CD4-positive, alpha-beta T cell treated with Interleukin-12 subunit alpha and Interleukin-12 subunit beta, for 1 hour (primary cell): Measurements from ENCODE around the gene RANBP17.
"Not testable (repeated sequence)": the region's sequence is repeated elsewhere in the genome, so short reads cannot be mapped to it uniquely, and the experiment has no call there.

ENCODE experiments used
- DNase-seq: peaks from one replicate; pipeline ENCODE4 v3.0.0-alpha.2; 2020

The RANBP17 gene

GRCh38 chr5:170870390-170870789 is 8.6 kb downstream of the RANBP17 start:
- not testable (repeated sequence) for DNase-seq

GRCh38 chr5:170874017-170874416 is 12.2 kb downstream of the RANBP17 start:
- DNase-seq: no peak

GRCh38 chr5:170875811-170876210 is 14.0 kb downstream of the RANBP17 start:
- no peak for DNase-seq

- DNase-seq: no peak
These were observed 18.3 kb downstream of the RANBP17 start for GRCh38 chr5:170880084-170880483.

GRCh38 chr5:170882345-170882744 is 20.5 kb downstream of the RANBP17 start:
- DNase-seq: no peak

GRCh38 chr5:170885256-170885655 is 23.4 kb downstream of the RANBP17 start:
- DNase-seq: no peak

GRCh38 chr5:170885809-170886208 is 24.0 kb downstream of the RANBP17 start:
- DNase-seq: no peak

GRCh38 chr5:170886210-170886894 is 24.5 kb downstream of the RANBP17 start:
- DNase-seq: no peak

- no peak for DNase-seq
These were observed 30.4 kb downstream of the RANBP17 start for GRCh38 chr5:170892196-170892595.

GRCh38 chr5:170894665-170895064 is 32.8 kb downstream of the RANBP17 start:
- DNase-seq: no peak

GRCh38 chr5:170896779-170897178 is 35.0 kb downstream of the RANBP17 start:
- no peak for DNase-seq

GRCh38 chr5:170903075-170903474 is 41.3 kb downstream of the RANBP17 start:
- DNase-seq: no peak

- no peak for DNase-seq
These were observed 45.9 kb downstream of the RANBP17 start for GRCh38 chr5:170907758-170908157.

GRCh38 chr5:170913573-170913972 is 51.8 kb downstream of the RANBP17 start:
- DNase-seq: no peak

- no peak for DNase-seq
These were observed 55.3 kb downstream of the RANBP17 start for GRCh38 chr5:170917113-170917512.

- no peak for DNase-seq
These were observed 58.4 kb downstream of the RANBP17 start for GRCh38 chr5:170920196-170920595.

GRCh38 chr5:170922331-170922730 is 60.5 kb downstream of the RANBP17 start:
- not testable (repeated sequence) for DNase-seq

GRCh38 chr5:170923910-170924620 is 62.2 kb downstream of the RANBP17 start:
- no peak for DNase-seq

GRCh38 chr5:170935534-170936218 is 73.9 kb downstream of the RANBP17 start:
- not testable (repeated sequence) for DNase-seq

GRCh38 chr5:170937072-170937471 is 75.3 kb downstream of the RANBP17 start:
- DNase-seq: no peak

GRCh38 chr5:170937914-170938313 is 76.1 kb downstream of the RANBP17 start:
- DNase-seq: no peak

GRCh38 chr5:170939178-170939577 is 77.4 kb downstream of the RANBP17 start:
- no peak for DNase-seq

GRCh38 chr5:170941788-170942187 is 80.0 kb downstream of the RANBP17 start:
- DNase-seq: no peak

GRCh38 chr5:170945275-170945674 is 83.5 kb downstream of the RANBP17 start:
- no peak for DNase-seq
